GM19035 (cell line): ENCODE results near the gene PTPN4.

ENCODE experiments used
- ATAC-seq: cut with Tn5 transposase; IDR thresholded peaks from one replicate; pipeline ENCODE4 v1.9.1; 2021; ENCODE audit not compliant: unreplicated experiment

Gene PTPN4

GRCh38 chr2:119853777-119854399 is 94.2 kb downstream of the PTPN4 start:
- ATAC-seq: no peak

- no peak for ATAC-seq
Measured at GRCh38 chr2:119856469-119856901, 96.8 kb downstream of the PTPN4 start.

- no peak for ATAC-seq
Measured at GRCh38 chr2:119857742-119858141, 98.0 kb downstream of the PTPN4 start.

- no peak for ATAC-seq
Measured at GRCh38 chr2:119859528-119859927, 99.8 kb downstream of the PTPN4 start.

GRCh38 chr2:119860924-119861323 is 101.2 kb downstream of the PTPN4 start:
- no peak for ATAC-seq

GRCh38 chr2:119862127-119862889 is 102.6 kb downstream of the PTPN4 start:
- ATAC-seq: peak; percentile 79

GRCh38 chr2:119864318-119864717 is 104.6 kb downstream of the PTPN4 start:
- no peak for ATAC-seq

GRCh38 chr2:119871725-119872124 is 112.0 kb downstream of the PTPN4 start:
- ATAC-seq: no peak

GRCh38 chr2:119873350-119874315 is 113.9 kb downstream of the PTPN4 start:
- ATAC-seq: no peak

GRCh38 chr2:119879502-119879901 is 119.8 kb downstream of the PTPN4 start:
- ATAC-seq: no peak

- no peak for ATAC-seq
Measured at GRCh38 chr2:119888680-119889079, 129.0 kb downstream of the PTPN4 start.

- no peak for ATAC-seq
Measured at GRCh38 chr2:119897736-119898395, 138.1 kb downstream of the PTPN4 start.

GRCh38 chr2:119901013-119901412 is 141.3 kb downstream of the PTPN4 start:
- ATAC-seq: no peak

- ATAC-seq: no peak
Measured at GRCh38 chr2:119910566-119910965, 150.8 kb downstream of the PTPN4 start.

GRCh38 chr2:119914266-119914665 is 154.5 kb downstream of the PTPN4 start:
- no peak for ATAC-seq

- ATAC-seq: no peak
Measured at GRCh38 chr2:119921825-119922224, 162.1 kb downstream of the PTPN4 start.

GRCh38 chr2:119922699-119923098 is 163.0 kb downstream of the PTPN4 start:
- ATAC-seq: no peak

GRCh38 chr2:119929537-119929936 is 169.8 kb downstream of the PTPN4 start:
- ATAC-seq: no peak

- ATAC-seq: no peak
Measured at GRCh38 chr2:119932809-119933208, 173.1 kb downstream of the PTPN4 start.

- no peak for ATAC-seq
Measured at GRCh38 chr2:119934319-119934718, 174.6 kb downstream of the PTPN4 start.

GRCh38 chr2:119937680-119938079 is 178.0 kb downstream of the PTPN4 start:
- no peak for ATAC-seq
